Middle frontal gyrus (tissue), 1 donor: ENCODE data around the gene KDM3B.
"Not testable (repeated sequence)": the region's sequence is repeated elsewhere in the genome, so short reads cannot be mapped to it uniquely, and the experiment has no call there.

Experiments used
- DNase-seq: peaks from one replicate; pipeline ENCODE4 v3.0.0-alpha.2; 2015; ENCODE audit warnings: low spot score; ENCODE audit errors: extremely low spot score

Gene KDM3B

DNA sequence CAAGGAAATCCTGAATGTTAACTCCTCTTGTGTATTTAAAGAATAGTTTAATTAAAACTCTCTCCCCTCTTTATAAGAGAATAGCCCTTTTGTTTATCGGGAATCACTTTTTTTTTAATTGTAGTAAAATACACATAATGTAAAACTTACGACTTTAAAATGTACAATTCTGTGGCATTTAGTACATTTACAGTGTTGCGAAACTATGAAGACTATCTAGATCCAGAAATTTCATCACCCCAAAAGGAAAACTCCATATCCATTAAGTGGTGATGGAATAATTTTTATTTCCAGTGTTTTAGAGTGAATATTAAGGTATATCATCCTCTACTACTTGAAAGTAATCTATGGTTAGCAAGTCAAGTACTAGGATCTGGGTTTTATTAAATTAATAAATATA is 36.8 kb downstream of the KDM3B start:
- DNase-seq = no peak

DNA sequence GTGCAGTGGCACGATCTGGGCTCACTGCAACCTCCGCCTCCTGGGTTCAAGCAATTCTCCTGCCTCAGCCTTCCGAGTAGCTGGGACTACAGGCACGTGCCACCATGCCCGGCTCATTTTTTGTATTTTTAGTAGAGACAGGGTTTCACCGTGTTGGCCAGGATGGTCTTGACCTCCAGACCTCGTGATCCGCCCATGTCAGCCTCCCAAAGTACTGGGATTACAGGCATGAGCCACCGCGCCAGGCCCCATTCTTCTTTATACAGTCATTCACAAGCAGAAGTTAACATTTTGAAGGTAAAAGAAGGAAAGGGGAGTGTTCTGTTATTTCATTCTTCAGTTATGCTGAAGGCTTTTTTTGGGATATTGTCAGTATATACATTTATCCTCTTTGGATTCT is 37.4 kb downstream of the KDM3B start:
- not testable (repeated sequence) for DNase-seq

DNA sequence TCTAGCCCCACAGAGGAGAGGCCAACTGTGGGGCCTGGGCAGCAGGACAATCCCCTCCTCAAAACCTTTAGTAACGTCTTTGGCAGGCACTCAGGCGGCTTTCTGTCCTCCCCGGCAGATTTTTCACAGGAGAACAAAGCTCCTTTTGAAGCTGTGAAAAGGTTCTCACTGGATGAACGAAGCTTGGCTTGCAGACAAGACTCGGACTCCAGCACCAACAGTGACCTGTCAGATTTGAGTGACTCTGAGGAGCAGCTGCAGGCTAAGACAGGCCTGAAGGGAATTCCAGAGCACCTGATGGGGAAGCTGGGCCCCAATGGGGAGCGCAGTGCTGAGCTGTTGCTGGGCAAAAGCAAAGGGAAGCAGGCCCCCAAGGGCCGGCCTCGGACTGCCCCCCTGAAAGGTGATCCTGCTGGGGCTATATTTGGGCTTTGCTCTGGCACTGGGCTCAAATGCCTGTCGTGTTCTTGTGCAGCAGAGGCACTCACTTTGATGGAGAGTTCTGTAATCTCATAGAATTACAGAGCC is 39.4 kb downstream of the KDM3B start:
- DNase-seq = no peak

DNA sequence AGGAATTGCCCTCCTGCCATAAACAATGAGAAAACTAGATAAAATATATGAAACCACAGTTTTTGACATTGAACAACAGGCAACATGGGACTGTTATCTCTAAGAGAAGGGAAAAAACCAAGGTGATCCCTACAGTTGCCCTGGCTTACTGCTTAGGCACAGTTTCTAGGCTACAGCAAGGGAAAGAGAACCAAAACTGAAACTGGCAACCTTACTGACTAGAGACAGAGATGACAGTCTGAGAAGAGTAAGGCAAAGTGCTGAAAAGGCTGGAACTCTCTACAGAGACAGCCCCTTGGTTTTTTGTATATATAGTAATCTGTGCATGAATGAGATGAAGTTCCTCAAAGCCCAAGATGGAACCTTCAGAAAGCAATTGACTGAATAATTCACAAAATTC is 50.2 kb downstream of the KDM3B start:
- no peak for DNase-seq

DNA sequence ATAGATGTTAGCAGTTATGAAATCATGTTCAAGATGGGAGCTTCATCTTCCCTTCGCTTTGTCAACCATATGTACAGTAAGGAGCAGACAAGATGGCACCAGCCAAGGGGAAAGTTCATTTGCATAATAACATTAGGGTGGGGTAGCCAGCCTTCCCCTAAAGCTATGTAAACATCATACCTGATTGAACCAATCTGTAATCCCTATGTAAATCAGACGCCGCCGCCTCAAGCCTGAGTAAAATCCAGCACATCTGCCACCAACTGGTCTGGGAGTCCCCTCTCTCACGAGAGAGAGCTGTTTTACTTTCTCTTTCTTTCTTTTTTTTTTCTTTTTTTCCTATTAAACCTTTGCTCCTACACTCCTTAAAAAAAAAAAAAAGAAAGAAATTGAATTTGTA is 55.5 kb downstream of the KDM3B start:
- no peak for DNase-seq

DNA sequence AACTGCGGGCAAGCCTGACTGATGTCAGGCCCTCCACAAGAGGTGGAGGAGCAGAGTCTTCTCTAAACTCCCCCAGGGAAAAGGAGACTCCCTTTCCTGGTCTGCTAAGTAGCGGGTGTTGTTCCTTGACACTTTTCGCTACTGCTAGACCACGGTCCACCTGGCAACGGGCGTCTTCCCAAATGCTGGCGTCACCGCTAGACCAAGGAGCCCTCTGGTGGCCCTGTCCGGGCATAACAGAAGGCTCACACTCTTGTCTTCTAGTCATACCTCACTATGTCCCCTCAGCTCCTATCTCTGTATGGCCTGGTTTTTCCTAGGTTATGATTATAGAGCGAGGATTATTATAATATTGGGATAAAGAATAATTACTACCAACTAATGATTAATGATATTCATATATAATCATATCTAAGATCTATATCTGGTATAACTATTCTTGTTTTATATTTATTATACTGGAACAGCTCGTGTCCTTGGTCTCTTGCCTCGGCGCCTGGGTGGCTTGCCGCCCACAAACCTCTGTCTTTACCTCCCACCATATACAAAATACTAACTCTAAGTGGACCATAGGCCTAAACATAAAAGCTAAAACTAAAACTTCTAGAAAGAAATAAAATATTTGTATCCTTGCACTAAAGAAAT is 58.6 kb downstream of the KDM3B start:
- not testable (repeated sequence) for DNase-seq

DNA sequence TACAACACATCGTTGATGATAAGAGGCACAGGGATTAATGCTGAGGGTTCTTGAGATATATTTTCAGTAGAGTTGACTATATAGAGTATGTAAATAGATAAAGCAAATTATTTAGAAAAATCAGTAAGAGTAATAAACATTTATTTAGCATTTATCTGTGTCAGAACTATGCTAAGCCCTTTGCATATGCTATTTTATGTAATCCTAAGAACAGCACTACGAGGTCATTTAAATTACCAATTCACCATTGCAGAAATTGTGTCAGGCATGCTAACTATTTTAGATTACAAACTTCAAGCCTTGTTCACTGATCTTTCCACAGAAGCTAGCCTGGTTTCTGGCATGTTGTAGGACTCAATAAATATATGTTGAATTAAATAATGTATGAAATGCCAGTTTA is 66.0 kb downstream of the KDM3B start:
- no peak for DNase-seq

DNA sequence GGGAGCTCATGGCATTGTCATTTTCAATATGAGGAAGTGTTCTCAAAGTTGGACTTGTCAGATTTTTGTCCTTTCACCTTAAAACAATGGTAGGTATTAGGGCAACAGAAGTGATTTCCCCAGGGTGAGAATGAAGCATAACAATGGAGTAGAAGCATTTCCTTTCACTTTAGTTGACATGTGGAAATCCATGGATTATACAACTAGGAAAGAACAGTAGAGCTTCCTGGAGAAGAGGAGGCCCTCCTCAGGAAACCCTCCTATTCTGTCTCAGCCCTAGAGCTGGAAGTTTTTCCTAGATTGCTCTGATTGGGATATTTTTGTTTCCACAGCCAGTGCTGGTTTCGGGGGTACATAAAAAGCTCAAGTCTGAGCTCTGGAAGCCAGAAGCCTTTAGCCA is 72.6 kb downstream of the KDM3B start:
- DNase-seq = no peak

DNA sequence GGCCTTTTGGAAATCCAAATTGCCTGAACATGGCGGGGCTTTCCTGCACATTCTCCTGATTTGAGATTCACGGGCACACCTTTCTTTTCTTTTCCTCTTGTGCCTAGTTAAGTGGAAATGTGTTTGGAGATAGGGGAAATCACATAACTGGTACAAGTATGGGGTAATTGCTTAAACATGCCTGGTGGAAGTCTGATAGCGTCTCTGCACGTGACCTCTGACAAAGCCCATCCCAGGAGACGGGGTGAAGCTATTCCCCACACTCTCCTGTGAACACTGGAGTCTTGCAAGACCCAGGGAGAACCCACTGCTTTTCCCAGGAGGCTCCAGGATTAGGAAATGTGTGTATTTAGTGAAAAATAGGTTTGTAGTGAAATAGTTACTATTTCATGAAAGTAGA is 83.5 kb downstream of the KDM3B start:
- DNase-seq = no peak

DNA sequence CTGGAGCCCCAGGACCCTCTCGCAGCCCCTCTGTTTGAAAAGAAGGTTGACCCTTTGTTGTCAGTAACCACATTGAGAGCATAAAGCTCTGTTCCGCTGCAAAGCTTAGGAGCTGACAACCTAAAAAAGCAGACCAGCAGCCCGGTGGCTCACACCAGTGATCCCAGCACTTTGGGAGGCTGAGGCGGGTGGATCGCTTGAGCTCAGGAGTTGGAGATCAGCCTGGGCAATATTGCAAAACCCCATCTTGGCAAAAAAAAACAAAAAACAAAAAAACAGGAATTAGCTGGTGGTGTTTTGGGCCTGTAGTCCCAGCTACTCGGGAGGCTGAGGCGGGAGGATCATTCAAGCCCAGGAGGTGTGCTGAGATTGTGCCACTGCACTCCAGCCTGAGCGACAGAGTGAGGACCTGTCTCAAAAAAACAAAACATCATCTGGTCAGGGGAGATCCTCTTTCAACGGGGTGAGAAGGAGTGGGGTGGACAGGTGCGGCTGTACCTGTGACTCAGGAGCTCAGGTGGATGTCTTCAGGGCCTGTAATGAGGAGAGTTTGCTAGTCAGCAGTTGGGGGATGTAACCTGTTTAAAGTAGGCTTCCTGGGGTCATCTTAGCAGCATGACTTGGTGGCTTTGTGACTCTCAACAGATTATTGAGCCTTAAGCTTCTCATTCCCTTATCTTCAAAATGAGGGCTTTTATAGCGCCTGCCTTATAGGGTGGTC is 85.7 kb downstream of the KDM3B start:
- DNase-seq = no peak

DNA sequence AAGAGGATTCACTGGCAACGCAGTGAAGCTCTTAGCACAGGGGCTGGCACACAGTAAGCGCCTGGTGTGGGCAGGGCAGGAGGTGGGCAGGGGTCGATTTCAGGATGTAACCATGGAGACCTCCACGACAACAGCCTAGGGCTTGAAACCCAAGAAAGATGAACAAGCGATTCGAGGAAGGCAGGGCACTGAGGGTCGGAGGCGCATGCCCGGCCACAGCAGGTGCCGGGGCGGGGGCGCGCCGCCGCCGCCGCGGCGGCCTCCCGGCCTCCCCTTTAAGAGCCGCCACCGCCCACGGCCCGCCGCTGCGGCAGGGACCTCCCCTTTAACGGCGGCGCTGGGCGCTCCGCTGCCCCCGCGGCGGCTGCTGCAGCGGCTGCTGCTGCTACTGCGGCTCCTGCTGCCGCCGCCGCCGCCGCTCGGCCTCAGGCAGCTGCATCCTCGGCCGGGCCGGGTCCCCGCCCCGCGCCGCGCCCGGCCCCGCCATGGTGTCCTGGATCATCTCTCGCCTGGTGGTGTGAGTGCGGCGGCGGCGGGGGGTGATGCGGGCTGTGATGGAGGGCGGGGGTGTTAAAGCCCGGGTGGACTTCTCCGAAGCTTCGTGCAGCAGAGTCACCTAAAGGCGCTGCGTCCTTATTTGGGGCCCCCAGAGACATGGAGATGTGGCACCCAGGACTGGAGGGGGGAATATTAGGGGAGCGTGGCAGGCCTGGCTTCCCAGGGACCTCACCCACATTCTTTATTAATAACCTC is 86.4 kb downstream of the KDM3B start, which contains the start of gene REEP2:
Gene REEP2 (plus strand): TSS at position 334 of the 753 bp plus-strand sequence. CDS start 152 bp downstream, at position 486.
- DNase-seq = no peak

DNA sequence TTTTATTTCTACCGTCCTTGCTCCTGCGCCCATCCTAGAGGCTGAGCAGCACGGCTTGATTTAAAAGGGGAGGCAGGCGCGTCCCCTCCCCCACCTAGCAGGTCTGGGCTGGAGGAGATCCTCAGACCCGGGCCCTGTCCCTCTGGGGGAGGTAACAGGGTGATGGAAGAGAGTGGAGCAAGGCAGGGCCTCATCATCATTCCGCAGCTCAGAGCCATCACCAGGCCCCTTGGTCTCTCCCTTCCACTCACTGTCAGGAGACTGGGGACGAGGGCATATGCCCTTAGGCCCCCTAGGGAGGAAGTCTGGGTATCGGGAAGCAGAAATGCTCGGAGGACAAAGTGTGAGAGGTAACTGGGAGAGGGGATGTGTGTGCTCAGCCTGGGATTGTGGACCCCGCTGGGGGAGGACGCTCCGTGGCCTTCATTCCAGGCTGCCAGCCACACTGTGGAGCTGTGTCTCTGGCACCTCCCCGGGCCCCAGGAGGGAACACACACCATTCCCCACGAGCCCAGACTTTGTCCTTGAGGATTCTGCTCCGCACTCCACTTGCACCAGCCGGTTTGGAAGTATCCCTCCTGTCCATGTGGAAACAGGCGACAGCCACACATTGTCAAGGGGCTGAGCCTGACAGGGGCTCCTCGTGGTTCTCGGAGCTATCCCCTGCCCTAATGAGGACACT is 87.1 kb downstream of the KDM3B start:
- DNase-seq = no peak

DNA sequence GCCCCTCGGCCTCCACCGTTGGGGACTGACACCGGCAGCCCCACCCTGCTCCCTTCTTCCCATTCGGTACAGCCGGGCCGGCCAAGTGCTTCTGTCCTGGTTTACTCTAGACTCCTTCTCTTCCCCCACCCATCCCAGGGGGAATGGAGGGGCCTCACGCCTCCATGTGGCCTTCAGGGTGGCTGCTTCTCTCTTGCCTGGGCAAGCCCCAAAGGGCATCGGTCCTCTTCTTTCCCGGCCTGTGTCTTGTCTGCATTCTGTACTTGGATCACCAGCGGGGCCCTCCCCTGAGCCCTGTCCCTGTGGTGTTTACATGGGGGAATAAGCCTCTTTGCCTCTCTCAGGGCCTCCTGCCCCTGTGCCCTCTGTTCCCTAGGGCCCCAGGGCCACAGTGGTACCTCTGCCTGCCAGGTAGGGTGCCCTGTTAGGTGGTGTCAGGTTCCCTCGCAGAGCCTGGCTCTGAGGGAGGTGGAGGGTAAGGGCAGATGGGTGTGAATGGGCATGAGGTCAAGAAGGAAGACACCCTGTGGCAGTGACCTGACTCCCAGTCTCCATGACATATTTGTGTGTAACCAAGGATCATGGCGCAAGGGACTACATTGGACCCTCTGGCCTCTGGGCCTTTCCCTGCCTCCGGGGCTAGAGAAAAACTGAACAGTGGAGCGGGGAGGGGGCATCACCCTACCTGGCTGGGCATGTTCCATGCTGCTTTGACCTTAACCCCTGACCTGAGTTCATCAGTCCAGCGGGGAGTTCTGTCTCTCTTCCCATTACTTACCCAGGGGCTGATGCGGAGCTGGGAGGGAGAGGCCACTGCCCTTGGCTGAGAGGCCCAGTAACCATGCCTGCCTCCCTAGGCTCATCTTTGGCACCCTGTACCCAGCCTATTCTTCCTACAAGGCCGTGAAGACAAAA is 87.9 kb downstream of the KDM3B start:
- DNase-seq = no peak

DNA sequence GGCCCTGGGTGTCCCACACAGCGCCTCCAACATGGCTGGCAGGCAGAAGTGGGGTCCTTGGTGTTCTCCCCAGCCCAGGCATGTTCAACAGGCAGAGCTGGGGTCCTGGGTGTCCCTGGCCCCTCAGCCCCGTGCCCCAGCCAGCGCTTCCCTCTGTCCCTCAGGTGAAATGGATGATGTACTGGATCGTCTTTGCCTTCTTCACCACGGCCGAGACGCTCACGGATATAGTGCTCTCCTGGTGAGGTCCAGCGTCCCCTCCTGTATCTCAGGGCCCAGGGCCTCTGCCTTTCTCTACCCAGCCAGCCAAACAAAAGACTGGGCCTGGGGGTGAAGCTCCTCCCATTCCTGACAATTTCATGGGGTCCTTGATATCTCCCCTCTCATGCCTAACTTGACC is 88.7 kb downstream of the KDM3B start:
- DNase-seq = no peak

DNA sequence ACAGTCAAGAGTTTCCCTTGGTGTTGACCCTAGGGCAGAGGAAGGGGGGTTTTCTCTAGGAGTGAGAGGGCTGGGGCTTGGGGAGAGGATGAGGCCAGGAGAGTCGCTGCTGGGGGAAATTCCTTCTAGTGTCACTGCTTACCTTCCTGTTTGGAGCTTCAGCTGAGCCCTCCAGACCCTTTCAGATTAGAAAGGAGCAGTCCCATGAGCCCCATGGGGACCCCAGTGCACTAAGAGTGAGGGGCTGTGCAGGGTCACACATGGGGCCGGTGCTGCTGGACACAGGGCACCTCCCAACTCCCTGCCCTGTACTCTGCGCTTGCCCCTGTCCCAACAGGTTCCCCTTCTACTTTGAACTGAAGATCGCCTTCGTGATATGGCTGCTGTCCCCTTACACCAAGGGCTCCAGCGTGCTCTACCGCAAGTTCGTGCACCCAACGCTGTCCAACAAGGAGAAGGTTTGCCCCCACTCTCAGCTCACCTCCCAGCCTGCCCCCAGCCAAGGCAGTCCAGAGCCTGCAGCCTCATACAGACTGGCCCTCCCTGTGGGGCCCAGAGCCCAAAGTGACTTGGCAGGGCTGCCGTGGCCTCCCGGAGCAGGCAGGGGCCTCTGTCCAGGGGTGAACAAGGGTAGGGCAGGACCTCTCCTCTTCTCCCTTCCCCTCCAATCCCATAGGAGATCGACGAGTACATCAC is 91.7 kb downstream of the KDM3B start:
- DNase-seq = no peak

DNA sequence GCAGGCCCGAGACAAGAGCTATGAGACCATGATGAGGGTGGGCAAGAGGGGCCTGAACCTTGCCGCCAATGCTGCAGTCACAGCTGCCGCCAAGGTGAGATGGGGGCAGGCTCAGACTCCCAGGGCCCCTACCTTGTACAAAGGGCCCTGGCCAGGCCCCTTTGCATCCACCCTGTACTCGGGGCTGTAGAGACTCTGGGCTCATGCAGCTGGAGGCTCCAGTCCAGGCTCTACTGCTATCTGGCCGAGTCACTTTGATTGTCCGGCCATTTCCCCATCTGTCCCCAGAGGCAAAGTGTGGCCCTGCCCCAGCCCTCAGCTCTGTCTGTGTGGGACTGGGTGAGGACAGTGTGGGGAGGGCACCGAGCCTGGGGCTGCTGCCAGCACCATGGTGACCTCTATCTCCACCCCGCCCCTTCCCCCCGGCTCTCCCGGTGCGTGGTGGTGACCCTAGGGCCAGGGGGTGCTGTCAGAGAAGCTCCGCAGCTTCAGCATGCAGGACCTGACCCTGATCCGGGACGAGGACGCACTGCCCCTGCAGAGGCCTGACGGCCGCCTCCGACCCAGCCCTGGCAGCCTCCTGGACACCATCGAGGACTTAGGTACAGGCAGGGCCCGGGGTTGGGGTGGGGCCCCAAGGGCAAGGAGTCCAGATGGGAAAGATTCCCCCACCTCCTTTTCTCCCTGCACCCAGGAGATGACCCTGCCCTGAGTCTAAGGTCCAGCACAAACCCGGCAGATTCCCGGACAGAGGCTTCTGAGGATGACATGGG is 92.5 kb downstream of the KDM3B start:
- no peak for DNase-seq

DNA sequence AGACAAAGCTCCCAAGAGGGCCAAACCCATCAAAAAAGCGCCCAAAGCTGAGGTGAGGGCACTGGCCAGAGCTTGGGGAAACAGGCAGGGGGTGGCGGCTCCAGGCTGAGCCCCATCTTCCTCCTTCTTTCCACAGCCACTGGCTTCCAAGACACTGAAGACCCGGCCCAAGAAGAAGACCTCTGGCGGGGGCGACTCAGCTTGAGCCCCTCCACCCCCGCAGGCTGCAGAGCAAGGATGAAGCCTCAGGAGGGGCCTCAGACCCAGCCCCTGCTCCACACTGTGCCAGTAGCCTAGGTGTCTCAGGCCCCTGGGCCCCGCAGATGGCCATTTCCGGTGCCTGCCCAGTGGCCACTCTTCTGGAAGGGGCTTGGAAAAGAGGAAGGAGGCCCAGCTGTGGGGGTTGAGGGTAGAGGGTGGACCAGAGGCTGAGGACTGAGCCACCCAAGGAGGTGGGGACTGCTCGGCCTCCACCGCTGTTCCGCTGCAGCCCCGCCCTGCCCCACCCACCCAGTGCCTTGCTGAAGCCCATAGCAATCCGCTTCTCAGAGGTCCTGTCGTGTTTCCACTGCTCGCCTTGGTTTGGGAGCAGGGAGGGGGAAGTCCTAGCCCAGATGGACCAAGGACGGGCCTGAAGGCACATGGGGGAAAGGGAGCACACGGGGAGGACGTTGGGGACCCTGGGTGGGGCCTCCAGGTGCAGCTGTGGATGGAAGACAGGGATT is 93.2 kb downstream of the KDM3B start:
- no peak for DNase-seq

DNA sequence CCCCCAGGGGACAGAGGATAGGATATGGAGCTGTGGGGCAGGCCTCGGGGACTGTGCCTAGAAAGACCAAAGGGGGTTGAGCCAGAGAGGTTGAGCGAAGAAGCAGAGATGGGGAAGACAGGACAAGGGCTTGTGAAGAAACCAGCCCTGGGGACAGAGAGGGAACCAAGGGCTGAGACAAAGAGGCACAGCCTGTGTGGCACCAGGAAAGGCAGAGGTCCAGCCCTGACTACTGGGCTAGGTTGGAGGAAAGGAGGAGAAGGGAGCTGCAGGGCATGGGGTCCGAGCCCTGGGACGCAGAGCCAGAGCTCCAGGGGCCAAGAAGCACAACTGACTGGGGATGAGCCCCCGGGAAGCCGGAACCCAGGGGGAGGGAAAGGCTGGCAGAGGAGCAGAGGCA is 95.6 kb downstream of the KDM3B start:
- DNase-seq = no peak
